Prostate gland (tissue), 2 donors: ENCODE measurements around the gene MINK1. TPM values are rescaled to one million over a fixed set of nuclear protein-coding genes. Genes with fewer than 3 reads are reported as not detected.
"Not testable (repeated sequence)": the region's sequence is repeated elsewhere in the genome, so short reads cannot be mapped to it uniquely, and the experiment has no call there.

Experiments used
- DNase-seq: peaks from one replicate; pipeline ENCODE4 v3.0.0-alpha.2; 2019; ENCODE audit warnings: low spot score
- H3K27ac ChIP-seq, 2 donors: fragments of 200-600 bp; sonication (generic); 2 replicates each; pipeline ENCODE4 v1.5.1; 2017 to 2019
- H3K27me3 ChIP-seq: fragments of 200-600 bp; sonication (generic); replicated peaks from 2 replicates; pipeline ENCODE4 v1.5.1; 2019; ENCODE audit not compliant: insufficient read depth
- H3K36me3 ChIP-seq, 2 donors: fragments of 200-600 bp; sonication (generic); 1 replicate in 1 of 2; 2 replicates in 1 of 2; pipeline versions ENCODE4 v1.5.1 to v1.8.1; 2017 to 2019
- H3K4me1 ChIP-seq: fragments of 200-600 bp; sonication (generic); replicated peaks from 2 replicates; pipeline ENCODE4 v1.5.1; 2019
- H3K4me3 ChIP-seq, 2 donors: fragments of 200-600 bp; sonication (generic); 2 replicates each; pipeline ENCODE4 v1.5.1; 2017 to 2019
- H3K9me3 ChIP-seq: fragments of 200-600 bp; sonication (generic); 2 replicates; pipeline ENCODE4 v1.5.1; 2017
- POLR2A ChIP-seq: fragments of 450-650 bp; IDR thresholded peaks from one replicate; pipeline ENCODE4 v1.6.1; 2016; ENCODE audit warnings: antibody characterized with exemption, mild to moderate bottlenecking
- POLR2AphosphoS5 ChIP-seq: sonication (generic); formaldehyde crosslinking; IDR thresholded peaks from one replicate; pipeline ENCODE4 v1.6.1; 2017; ENCODE audit warnings: antibody characterized with exemption
- WGBS: methylation state at CpG from one replicate; pipeline ENCODE4 v1.1.5; 2018; 5-methylcytosine and 5-hydroxymethylcytosine counted together
- intact Hi-C: fragments of 100-400 bp; cut with DNase I; formaldehyde crosslinking; loops from one replicate; pipeline ENCODE4 v1.14.2; 2022
- total RNA-seq, 2 donors: library from RNA; depleted of rRNA; stranded (reverse); fragments of >200 nt; gene quantifications; one replicate each; pipeline ENCODE4 v1.1.0, GENCODE V29; 2016
- TF ChIP-seq, protein P1 (sequence below), 4 experiments: fragments of 200-600 bp in 2 of 4; fragments of 450-650 bp in 2 of 4; sonication (generic) in 2 of 4; IDR thresholded peaks; 1 replicate in 3 of 4; 2 replicates in 1 of 4; pipeline ENCODE4 v1.5.1; 2016 to 2019; ENCODE audit warnings: antibody characterized with exemption in 4 of 4, mild to moderate bottlenecking in 2 of 4, moderate library complexity in 2 of 4

MINK1 gene
- total RNA-seq, 2 donors from 2014 or later = 53.0 to 136 TPM

DNA sequence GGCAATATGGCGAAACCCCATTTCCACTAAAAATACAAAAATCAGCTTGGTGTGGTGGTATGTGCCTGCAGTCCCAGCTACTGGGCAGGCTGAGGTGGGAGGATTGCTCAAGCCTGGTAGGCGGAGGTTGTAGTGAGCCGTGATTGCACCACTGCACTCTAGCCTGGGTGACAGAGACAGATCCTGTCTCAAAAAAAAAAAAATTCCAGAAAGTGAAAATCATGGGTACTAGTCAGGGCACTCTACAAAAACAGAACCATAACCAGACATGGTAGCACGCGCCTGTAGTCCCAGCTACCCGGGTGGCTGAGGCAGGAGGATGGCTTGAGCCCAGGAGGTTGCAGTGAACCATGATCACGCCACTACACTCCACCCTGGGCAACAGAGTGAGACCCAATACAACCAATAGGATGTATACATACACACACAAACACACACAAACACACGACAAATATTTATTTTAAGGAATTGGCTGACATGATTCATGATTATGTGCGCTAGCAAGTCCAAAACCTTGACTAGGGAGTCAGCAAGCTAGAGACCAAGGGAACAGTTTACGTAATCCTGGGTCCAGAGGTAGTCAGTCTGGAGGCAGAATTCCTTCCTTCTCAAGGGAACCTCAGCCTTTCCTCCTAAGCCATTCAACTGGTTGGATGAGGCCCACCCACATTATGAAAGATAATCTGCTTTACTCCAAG lies 87.4 kb downstream of the MINK1 start:
- 81% methylated on average over 10 of the region's 10 CpGs for WGBS
- intact Hi-C loops = no loop called here

DNA sequence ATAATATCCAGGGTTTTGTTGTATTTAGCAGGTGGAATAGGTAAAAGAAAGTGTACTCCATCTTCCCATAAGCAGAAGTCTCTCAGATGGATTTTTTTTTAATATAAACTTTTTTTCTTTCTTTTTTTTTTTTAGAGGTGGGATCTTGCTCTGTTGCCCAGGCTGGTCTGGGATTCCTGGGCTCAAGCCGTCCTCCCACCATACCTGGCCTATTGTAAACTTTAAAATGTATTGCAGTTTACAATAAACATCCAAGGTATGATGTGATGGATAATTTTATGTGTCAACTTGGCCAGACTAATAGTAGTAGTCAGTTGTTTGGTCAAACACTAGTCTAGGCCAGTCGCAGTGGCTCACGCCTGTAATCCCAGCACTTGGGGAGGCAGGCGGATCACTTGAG lies 88.2 kb downstream of the MINK1 start:
- no peaks in the 10 kb centered on the region for H3K27me3 ChIP-seq
- no peak overlapping the region for H3K27ac ChIP-seq
- no peaks in the 10 kb centered on the region for H3K4me1 ChIP-seq
- no peak for DNase-seq
- WGBS = 87% methylated on average over 4 of the region's 4 CpGs
- H3K36me3 ChIP-seq = no peaks in the 10 kb centered on the region
- intact Hi-C loops = no loop called here
- no peaks in the 10 kb centered on the region for H3K9me3 ChIP-seq
- TF ChIP-seq POLR2AphosphoS5 (no peak), POLR2A (no peak)
- TF ChIP-seq, protein P1, sequence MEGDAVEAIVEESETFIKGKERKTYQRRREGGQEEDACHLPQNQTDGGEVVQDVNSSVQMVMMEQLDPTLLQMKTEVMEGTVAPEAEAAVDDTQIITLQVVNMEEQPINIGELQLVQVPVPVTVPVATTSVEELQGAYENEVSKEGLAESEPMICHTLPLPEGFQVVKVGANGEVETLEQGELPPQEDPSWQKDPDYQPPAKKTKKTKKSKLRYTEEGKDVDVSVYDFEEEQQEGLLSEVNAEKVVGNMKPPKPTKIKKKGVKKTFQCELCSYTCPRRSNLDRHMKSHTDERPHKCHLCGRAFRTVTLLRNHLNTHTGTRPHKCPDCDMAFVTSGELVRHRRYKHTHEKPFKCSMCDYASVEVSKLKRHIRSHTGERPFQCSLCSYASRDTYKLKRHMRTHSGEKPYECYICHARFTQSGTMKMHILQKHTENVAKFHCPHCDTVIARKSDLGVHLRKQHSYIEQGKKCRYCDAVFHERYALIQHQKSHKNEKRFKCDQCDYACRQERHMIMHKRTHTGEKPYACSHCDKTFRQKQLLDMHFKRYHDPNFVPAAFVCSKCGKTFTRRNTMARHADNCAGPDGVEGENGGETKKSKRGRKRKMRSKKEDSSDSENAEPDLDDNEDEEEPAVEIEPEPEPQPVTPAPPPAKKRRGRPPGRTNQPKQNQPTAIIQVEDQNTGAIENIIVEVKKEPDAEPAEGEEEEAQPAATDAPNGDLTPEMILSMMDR (IDR thresholded peaks at IDR 0.05) = no peak
- no peak overlapping the region for H3K4me3 ChIP-seq

More for the DNA sequence above, 87.4 kb downstream of the MINK1 start:
- Histone ChIP-seq H3K36me3 (no peaks in the 10 kb centered on the region), H3K4me1 (no peaks in the 10 kb centered on the region), H3K27me3 (no peaks in the 10 kb centered on the region), H3K27ac (no peak overlapping the region), H3K4me3 (no peak overlapping the region), H3K9me3 (no peaks in the 10 kb centered on the region)
- no peak for DNase-seq
- no peak for TF ChIP-seq POLR2AphosphoS5
- TF ChIP-seq POLR2A = no peak
- TF ChIP-seq, protein P1 (IDR thresholded peaks at IDR 0.05) = no peak

DNA sequence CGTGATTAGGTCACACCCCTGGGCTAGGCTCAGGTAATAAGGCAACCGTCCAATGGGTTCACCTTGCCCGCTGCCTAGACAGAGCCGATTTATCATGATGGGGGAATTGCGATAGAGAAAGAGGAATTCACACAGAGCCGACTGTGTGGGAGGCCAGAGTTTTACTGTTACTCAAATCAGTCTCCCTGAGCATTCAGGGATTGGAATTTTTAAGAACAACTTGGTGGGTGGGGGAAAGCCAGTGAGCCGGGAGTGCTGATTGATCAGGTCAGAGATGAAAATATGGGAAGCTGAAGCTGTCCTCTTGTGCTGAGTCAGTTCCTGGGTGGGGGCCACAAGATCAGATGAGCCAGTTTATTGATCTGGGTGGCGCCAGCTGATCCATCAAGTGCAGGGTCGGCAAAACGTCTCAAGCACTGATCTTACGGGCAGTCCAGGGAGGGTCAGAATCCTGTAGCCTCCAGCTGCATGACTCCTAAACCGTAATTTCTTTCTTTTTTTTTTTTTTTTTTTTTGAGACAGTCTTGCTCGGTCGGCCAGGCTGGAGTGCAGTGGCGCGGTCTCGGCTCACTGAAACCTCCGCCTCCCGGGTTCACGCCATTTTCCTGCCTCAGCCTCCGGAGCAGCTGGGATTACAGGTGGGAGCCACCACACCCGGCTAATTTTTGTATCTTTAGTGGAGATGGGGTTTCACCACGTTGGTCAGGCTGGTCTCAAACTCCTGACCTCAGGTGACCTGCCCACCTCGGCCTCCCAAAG lies 93.6 kb downstream of the MINK1 start:
- H3K9me3 ChIP-seq, H3K36me3 ChIP-seq, intact Hi-C loops, H3K27ac ChIP-seq, DNase-seq, H3K27me3 ChIP-seq, H3K4me1 ChIP-seq, H3K4me3 ChIP-seq: not testable (repeated sequence)
- 84% methylated on average over 24 of the region's 24 CpGs for WGBS

DNA sequence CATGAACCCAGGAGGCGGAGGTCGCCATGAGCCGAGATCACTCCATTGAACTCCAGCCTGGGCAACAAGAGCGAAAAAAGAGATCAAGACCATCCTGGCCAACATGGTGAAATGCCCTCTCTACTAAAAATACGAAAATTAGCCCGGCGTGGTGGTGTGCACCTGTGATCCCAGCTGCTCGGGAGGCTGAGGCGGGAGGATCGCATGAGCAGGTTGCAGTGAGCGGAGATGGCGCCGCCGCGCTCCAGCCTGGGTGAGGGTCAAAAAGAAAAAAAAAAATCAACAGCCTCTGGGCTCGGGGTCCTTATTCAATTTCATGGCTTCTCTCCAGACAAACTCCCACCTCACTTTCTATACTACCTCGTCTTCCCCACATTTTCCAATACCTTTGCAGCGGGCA lies 95.7 kb downstream of the MINK1 start:
- no peaks in the 10 kb centered on the region for H3K9me3 ChIP-seq
- no peaks in the 10 kb centered on the region for H3K4me1 ChIP-seq
- no peaks in the 10 kb centered on the region for H3K36me3 ChIP-seq
- intact Hi-C loops = no loop called here
- DNase-seq = no peak
- no peak overlapping the region for H3K4me3 ChIP-seq
- TF ChIP-seq POLR2A = no peak
- TF ChIP-seq, protein P1 (IDR thresholded peaks at IDR 0.05) = no peak
- TF ChIP-seq POLR2AphosphoS5 = no peak
- 94% methylated on average over 18 of the region's 18 CpGs for WGBS
- H3K27me3 ChIP-seq = no peaks in the 10 kb centered on the region
- H3K27ac ChIP-seq = no peak overlapping the region

DNA sequence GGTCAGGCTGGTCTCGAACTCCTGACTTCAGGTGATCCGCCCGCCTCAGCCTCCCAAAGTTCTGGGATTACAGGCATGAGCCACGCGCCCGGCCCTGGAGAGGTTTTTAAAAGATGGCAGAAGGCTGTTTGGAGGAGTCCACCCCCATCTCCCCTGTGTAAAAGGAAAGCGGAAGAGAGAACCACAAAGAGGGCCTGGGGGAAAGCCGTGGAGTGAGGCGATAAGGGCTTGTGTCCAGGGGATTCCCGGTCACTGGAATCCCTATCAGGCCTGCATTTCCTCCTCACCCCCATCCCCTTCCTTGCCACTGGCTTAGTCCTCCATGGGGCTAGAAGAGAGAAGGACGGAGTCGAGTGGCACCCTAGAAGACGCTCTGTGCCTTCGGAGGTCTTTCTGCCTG lies 98.8 kb downstream of the MINK1 start, which contains the start of gene GP1BA:
Gene GP1BA (plus strand): TSS at position 315 of the 400 bp plus-strand sequence. CDS start 328 bp downstream, outside the sequence.
- Histone ChIP-seq H3K4me3 (no peak within 1 kb of the TSS), H3K27ac (no peak within 1 kb of the TSS), H3K36me3 (no peaks in the 10 kb centered on the region), H3K4me1 (peaks cover 5% of the 10 kb centered on the region), H3K9me3 (no peaks in the 10 kb centered on the region), H3K27me3 (no peaks in the 10 kb centered on the region)
- intact Hi-C loops = no loop called here
- DNase-seq = no peak
- WGBS = 85% methylated on average over 14 of the region's 14 CpGs
- TF ChIP-seq, protein P1 (IDR thresholded peaks at IDR 0.05) = no peak
- TF ChIP-seq POLR2AphosphoS5 = no peak
